GM18861 (cell line): Measurements from ENCODE around the gene TTC23.
"Not testable (repeated sequence)": the region's sequence is repeated elsewhere in the genome, so short reads cannot be mapped to it uniquely, and the experiment has no call there.

ENCODE experiments used
- ATAC-seq: cut with Tn5 transposase; IDR thresholded peaks from one replicate; pipeline ENCODE4 v1.9.1; 2021; ENCODE audit not compliant: unreplicated experiment

Gene TTC23

GRCh38 chr15:99201408-99202175 is 47.8 kb downstream of the TTC23 start:
- no peak for ATAC-seq

- ATAC-seq: no peak
Measured at GRCh38 chr15:99197856-99198255, 51.5 kb downstream of the TTC23 start.

GRCh38 chr15:99192181-99192580 is 57.2 kb downstream of the TTC23 start:
- not testable (repeated sequence) for ATAC-seq

GRCh38 chr15:99187936-99188335 is 61.4 kb downstream of the TTC23 start:
- ATAC-seq: no peak

GRCh38 chr15:99185414-99186130 is 63.8 kb downstream of the TTC23 start:
- no peak for ATAC-seq

GRCh38 chr15:99182791-99183190 is 66.6 kb downstream of the TTC23 start:
- ATAC-seq: no peak

GRCh38 chr15:99181545-99181971 is 67.8 kb downstream of the TTC23 start:
- ATAC-seq: no peak

GRCh38 chr15:99180964-99181306 is 68.4 kb downstream of the TTC23 start:
- ATAC-seq: no peak

GRCh38 chr15:99180086-99180963 is 69.1 kb downstream of the TTC23 start:
- no peak for ATAC-seq

- no peak for ATAC-seq
Measured at GRCh38 chr15:99177679-99178078, 71.7 kb downstream of the TTC23 start.

GRCh38 chr15:99176757-99177156 is 72.6 kb downstream of the TTC23 start:
- no peak for ATAC-seq

GRCh38 chr15:99174567-99175395 is 74.6 kb downstream of the TTC23 start:
- no peak for ATAC-seq

GRCh38 chr15:99172989-99173388 is 76.4 kb downstream of the TTC23 start:
- no peak for ATAC-seq

GRCh38 chr15:99172171-99172570 is 77.2 kb downstream of the TTC23 start:
- no peak for ATAC-seq

- no peak for ATAC-seq
Measured at GRCh38 chr15:99170476-99171065, 78.8 kb downstream of the TTC23 start.

GRCh38 chr15:99169769-99170311 is 79.5 kb downstream of the TTC23 start:
- no peak for ATAC-seq

GRCh38 chr15:99168601-99169580 is 80.5 kb downstream of the TTC23 start:
- ATAC-seq: no peak

- ATAC-seq: peak; percentile 68
Measured at GRCh38 chr15:99167640-99168039, 81.7 kb downstream of the TTC23 start.

- ATAC-seq: no peak
Measured at GRCh38 chr15:99167201-99167600, 82.2 kb downstream of the TTC23 start.
